ENCODE data around the gene MYO1G. TPM values are rescaled to one million over a fixed set of nuclear protein-coding genes. Genes with fewer than 3 reads are reported as not detected.

MYO1G gene
- total RNA-seq, 1 donor from 2014 or later = 1.3 TPM

DNA sequence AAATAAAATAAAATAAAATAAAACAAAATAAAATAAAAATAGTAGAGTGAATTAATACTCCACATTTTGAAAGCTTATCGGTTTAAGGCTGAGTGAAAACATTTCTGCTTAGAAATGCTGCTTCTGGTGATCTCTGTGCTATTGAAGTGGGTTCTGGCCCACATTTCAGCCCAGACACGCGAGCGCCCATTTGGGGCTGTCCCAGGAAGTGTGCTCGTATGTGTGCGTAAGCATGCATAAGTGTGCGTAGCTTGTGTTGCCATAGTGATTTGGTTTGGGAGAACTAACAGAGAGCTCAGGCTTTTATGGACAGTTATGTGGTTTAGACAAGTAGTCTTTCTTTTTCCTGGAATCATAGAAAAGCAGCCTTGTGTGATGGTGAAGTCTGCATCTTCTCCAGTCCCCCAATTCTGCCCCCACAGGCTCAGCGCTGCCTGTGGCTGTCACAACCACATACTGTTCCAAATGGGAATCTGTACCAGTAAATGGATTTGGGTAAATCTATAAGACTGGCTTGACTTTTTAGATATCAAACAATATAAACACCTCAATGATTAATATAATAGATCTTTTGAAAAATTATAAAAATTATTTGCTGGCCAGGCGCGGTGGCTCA lies 63.7 kb downstream of the MYO1G start:
- intact Hi-C loops (cut with micrococcal nuclease) = no loop called here
- ATAC-seq (no peak), DNase-seq (no peak)

DNA sequence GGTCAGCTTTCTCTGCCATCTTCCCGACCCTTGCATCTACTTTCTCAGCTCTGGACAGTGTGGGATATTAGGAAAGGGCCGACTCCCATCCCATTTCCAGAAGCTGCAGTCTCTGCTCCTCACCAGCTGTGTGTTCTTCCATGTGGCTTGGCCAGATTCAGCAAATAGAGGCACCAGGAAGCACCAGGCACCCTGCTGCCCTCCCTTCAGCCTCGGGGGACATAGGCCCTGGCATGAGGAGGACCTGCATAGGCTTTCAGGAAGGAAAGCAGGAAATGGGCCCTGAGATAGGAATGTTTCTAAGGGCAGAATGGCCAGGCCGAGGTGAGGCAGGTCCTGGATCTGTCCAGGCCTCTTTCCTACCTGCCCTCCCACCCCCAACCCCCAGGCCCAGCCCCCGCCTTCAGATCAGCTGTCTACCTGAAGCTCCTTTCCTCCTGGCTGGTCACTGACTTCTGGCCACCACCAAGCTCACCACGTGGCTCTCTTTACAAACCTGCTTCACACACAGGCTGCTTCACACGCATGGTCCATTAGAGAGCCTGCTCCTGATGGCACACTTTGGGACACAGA lies 66.0 kb downstream of the MYO1G start:
- no peak for ATAC-seq
- no peak for DNase-seq
- intact Hi-C loops (cut with micrococcal nuclease) = no loop called here

Other genes with a start within 250 kb of the MYO1G start
- gene ZMIZ2, start 230.2 kb downstream of the MYO1G start, total RNA-seq = 64.8 TPM
- 436 TPM for gene PPIA, start 182.3 kb downstream of the MYO1G start, total RNA-seq
- 261 TPM for gene H2AZ2, start 130.9 kb downstream of the MYO1G start, total RNA-seq
- 15.7 TPM for gene PURB, start 93.5 kb downstream of the MYO1G start, total RNA-seq
- 36.7 TPM for gene CCM2, start 21.2 kb upstream of the MYO1G start, total RNA-seq
- gene NACAD, start 110.0 kb upstream of the MYO1G start, total RNA-seq = 3.5 TPM
- 83.0 TPM for gene TBRG4, start 132.7 kb upstream of the MYO1G start, total RNA-seq
- gene RAMP3, start 178.8 kb upstream of the MYO1G start, total RNA-seq = 36.0 TPM